D341Med (cell line): ENCODE measurements around the gene PC.
A peak's percentile ranks its signal among the peaks of the same experiment; 100 is the strongest.

Source experiments
- DNase-seq: peaks from one replicate; pipeline ENCODE4 v3.0.0; 2012; ENCODE audit warnings: low spot score

PC gene

DNA sequence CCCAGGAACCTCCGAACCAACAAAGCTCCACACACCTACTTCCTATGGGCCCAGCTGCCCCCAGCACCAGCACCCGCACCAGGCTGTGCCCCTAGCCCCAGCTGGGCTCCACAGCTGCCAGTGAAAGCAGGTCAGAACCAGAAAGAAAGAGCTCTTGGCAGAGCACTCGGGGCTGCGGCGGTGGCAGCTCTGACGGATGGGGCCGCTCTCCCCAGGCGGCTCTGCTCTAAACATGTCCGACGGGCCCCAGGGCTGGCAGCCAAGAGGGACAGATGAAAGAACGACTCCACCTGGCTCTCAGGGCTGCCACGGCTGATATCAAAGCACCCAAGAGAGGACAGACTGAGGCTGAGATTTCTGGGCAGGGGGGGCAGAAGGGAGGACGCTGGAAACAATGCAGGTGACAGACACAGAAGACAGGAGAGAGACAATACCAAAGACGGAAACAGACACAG, 75.6 kb downstream of the PC start:
- no peak for DNase-seq

DNA sequence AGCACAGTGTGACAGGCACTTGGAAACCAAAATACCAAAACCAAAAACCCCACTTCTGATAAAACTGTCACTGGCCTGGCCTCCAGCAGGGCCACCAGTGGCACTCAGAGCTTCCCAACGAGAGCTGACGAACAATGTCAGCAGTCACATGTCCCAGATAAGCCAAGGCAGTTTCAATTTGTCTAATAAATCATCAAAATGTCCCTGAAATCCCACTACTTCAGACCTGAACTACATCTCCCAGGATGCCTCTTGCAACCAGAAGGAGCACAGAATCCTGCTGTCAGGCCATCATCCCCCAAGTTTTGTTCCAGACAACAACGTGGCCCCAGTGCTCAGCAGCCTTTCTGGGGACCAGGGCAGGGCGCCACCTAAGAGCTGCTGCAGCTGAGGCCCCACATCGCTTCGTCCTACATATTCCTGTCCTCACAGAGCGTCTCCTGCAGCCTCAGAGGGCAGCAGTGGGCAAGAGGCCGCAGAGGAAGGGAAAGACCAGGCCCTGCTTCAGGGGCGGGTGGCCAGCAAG, 76.2 kb downstream of the PC start:
- DNase-seq, result no peak

DNA sequence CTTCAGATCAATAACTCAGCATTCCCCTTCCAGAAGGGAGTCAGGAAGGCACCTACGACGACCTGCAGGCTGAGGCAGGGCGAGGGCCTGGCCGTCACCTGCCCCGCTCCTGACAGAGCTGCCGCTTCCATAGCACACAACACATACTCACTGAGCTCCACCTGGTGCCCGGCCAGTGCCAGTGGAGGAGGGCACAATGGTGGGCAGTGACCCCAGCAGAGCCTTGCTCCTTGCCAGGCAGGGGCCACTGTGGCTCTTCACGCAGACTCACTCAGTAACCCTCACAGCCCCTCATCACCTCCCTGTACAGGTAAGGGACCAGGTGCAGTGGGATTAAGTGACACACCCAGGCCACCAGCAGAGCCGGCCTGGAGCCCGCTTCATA, 76.7 kb downstream of the PC start:
- no peak for DNase-seq

- DNase-seq, result no peak
Observed at GRCh38 chr11:66880496-66881450, 77.4 kb downstream of the PC start.

- no peak for DNase-seq
Observed at GRCh38 chr11:66879999-66880398, 78.2 kb downstream of the PC start.

DNA sequence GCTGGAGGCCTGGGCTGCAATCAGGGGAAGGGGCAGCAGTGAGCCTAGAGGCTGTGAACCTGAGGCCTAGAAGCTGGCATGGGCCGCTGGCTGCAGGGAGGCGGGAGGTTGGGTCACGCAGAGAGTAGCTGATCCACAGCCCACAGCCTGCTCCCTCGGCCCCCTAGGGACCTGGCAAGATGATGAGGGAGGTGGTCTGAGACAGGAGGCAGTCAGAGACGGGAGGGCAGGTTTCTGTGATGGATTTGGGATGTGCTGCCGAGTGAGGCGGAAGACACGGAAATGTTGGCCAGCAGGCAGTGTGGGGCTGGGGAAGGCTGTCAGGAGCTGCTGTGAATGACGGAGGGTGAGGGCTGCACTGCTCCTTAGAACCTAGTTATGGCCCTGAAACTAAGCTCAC, 78.6 kb downstream of the PC start:
- no peak for DNase-seq

DNA sequence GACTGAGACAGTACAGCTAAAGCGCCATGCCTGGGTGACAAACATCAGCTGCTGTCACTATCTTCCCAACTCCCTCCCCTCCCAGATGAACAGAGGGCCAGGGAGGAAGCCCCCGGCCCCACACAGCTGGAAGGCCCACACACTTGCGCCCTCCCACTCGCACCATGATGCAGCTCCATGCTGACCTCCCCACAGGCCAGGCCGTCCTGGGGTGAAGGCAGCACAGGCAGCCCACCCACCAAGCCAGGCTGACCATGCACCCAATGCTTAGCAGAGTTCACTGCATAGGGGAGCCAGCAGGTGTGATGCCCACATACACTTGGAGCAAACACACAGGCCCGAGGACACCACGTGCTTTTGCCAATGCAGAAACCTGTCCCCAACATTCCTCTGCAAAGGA, 79.2 kb downstream of the PC start:
- no peak for DNase-seq

DNA sequence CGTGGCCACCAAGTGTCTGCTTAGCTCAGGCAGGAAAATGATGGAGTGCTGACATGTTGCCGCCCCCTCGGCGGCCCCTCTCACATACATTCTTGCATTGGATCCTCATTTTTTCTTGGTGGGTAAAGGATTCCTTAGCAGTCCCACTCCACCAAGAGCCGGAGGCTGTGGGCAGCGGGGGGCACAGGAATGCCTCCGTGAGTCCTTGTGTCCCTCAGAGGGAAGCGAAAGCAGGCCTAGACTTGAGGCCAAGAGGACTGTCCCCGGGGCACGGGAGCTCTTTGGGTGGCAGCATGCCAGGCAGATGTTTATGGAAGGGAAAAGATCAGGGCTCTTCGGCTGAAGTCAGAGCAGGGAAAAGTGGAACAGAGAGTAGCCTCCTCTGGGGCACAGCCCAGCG, 79.7 kb downstream of the PC start:
- DNase-seq, result no peak

- no peak for DNase-seq
Observed at GRCh38 chr11:66877588-66878385, 80.4 kb downstream of the PC start.

GRCh38 chr11:66875378-66875777, 82.8 kb downstream of the PC start:
- DNase-seq, result no peak

DNA sequence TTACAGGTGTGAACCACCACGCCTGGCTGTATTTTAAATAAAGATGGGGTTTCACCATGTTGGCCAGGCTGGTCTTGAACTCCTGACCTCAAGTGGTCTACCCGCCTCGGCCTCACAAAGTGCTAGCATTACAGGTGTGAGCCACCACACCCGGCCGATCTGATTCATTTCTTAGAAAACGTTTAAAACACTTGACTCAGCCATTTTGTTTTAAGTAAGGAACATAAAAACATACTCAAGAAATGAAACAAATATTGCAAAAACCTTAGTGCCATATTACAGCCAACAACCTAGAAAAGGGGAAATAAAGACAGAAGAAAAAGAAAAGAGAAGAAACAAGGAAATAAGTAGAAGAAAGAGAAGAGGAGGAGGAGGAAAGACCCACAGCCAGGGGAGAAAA, 84.0 kb downstream of the PC start:
- DNase-seq, result no peak

- no peak for DNase-seq
Observed at GRCh38 chr11:66871521-66871901, 86.7 kb downstream of the PC start.

DNA sequence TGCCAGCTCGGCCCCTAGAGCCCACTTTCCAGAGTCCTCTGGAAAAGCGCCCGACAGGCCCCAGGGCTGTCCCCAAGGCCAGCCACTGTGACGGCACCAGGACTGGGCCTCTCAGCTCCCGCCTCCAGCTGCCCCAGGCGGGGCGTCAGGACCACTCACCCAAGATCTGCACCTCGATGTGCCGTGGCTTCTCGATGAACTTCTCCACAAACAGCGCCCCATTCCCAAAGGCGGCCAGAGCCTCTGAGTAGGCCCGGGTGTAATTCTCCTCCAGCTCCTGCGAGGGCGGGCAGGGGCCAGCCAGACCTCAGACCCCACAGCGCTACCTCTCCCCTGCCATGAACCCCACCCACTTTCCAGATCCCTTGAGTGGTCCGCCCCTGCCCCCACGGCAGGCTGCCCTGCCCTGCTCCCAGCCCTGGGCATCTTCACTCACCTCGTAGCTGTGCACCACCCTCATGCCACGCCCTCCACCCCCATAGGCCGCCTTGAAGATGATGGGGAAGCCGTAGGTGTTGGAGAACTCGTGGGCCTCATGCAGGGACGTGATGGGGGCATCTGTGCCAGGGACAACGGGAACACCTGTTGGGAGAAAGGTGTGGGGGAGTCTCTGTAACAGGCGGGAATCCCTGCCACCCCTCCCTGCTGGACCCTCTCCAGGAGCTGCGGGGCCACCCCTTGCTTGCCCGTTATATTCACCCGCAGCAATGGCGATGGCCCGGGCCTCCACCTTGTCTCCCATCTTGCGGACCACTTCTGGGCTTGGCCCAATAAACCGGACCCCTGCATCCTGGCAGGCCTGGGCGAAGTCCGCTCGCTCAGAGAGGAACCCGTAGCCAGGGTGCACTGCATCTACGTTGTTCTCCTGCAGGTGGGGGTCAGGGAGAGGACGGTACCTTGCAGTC, 87.3 kb downstream of the PC start:
- no peak for DNase-seq

DNA sequence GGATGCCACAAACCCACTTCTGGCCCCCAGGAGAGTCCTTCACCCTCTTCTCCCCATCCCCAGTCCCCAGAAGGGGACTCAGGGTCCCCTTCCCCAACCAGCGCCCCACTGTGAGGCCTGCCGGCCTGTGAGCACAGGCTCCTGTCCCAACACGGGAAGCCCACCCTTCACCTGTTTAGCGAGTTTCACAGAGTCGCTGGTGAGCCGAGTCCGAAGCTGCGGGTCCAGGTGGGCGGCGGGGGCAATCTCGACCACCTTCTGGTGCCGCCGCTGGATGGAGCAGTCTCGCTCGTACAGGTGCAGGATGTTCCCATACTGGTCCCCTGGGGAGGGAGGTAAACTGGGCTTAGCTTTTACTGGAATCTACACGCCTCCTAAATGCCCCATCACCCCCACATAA, 88.1 kb downstream of the PC start:
- no peak for DNase-seq

DNA sequence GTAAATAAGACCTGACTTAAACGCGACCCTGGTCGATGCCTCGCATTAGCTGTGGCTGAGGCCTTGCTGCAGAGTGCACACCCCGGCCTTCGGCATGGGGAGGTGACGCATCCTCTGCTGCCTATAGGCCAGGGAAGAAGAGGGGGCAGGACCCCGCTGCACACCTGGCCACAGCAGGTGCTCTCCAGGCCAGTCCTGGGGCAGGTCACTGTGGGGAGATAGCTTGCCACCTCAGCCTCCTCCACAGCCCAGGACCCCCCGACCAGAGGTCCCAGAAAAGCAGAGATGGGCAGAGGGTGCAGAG, 88.7 kb downstream of the PC start:
- DNase-seq, result no peak

DNA sequence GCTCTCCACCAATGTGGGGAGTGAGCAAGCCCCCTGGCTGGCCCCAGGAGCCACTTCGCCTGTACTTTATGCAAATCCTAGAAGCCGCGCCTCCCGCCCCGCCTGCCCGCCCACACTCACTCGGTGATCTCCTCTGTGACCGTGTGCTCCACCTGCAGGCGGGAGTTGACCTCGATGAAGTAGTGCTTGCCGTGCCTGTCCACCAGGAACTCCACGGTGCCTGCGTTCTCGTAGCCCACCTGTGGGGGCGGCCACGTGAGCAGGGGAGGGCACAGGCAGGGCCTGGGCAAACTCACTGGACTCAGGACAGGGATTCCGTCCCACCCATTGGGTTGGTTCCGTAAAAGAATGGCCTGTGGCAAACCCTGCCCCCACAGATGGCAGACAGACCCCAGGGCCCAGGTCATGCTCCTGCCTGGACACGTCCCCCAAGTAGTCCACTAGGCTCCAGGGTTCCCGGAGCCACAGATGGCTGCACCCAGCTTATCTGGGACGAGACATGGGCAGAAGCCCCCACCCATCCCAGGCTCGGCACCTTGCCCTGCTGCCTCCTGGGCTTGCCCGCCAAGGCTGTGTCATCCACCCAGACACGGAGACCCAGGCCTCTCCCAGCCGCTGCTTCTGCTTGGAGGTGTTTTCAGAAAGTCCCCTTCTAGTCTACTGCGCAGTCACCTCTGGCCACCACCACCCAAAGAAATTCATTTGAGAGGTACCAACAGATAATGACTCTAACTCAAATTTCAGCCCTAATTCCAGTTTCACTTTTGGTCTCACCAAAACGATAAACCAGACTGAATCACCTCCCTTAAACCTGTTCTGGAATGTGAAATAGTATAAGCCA, 89.2 kb downstream of the PC start:
- peak; percentile 62 for DNase-seq

GRCh38 chr11:66868082-66868725, 90.0 kb downstream of the PC start:
- no peak for DNase-seq

DNA sequence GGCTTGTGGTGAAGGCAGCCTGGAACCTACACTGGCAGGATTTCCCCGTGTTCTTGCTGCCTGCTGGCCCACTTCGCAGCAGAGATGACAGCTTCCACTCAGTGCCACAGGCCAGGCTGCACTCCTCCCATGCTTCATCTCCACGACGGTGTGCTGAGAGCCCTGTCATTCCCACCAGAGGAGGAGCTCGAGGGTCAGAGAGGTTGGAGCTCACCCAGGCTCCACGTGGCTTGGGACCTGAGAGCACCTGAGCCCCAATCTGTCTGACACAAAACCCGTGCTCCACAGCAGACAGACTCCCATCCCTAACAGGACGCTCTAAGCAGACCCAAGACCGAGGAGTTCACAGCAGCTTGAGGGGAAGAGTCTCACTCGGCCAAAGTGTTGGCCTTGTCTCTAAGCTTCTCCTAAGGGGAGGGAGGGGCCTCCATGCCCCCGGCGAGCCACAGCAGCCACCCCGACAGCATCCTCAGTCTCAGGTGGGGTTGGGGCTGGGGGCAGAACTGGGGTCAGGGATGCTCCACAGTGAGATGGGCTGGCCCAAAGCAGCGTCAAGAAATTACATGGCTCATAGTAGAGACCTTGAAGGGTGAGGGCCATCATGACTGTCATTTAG, 90.7 kb downstream of the PC start:
- DNase-seq, result no peak

GRCh38 chr11:66866511-66866986, 91.6 kb downstream of the PC start:
- DNase-seq, result peak; percentile 53

DNA sequence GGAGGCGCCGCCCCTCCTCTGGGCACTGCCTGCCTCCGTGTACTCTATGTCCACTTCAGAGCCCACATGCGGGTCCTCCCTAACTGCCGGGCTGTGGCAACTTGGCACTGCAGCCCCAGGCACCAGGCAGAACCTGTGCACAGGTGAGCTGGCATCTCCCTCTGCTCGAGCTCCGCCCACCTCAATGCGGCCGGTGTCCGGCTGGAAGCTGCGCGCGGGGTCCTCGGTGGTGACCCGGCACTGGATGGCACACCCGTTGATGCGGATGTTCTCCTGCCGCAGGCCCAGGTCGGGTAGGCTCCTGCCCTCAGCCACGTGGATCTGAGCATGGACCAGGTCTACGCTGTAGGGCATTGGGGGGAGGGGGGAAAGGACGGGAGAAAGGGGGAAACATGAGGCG, 92.2 kb downstream of the PC start:
- no peak for DNase-seq
